Measurements from ENCODE around the gene TRAIP.

- TF ChIP-seq CTCF (IDR thresholded peaks at IDR 0.05; ENCODE audit: insufficient read depth, low read depth, low read length): no peak
- TF ChIP-seq EZH2 (IDR thresholded peaks at IDR 0.05; ENCODE audit: insufficient read depth, low read length): no peak
These were observed 20.2 kb upstream of the TRAIP start for GRCh38 chr3:49876567-49876966.

Measured in astrocyte (in vitro differentiated cells and primary cell).